SH-SY5Y (cell line): ENCODE measurements around the gene LCN15.

ENCODE experiments used
- GATA2 ChIP-seq: IDR thresholded peaks from 2 replicates; pipeline ENCODE4 v1.6.1; 2011; ENCODE audit warnings: mild to moderate bottlenecking, low read depth, low read length
- GATA3 ChIP-seq: IDR thresholded peaks from 2 replicates; pipeline ENCODE4 v1.6.1; 2011; ENCODE audit warnings: low read depth, mild to moderate bottlenecking, low read length, moderate library complexity

DNA sequence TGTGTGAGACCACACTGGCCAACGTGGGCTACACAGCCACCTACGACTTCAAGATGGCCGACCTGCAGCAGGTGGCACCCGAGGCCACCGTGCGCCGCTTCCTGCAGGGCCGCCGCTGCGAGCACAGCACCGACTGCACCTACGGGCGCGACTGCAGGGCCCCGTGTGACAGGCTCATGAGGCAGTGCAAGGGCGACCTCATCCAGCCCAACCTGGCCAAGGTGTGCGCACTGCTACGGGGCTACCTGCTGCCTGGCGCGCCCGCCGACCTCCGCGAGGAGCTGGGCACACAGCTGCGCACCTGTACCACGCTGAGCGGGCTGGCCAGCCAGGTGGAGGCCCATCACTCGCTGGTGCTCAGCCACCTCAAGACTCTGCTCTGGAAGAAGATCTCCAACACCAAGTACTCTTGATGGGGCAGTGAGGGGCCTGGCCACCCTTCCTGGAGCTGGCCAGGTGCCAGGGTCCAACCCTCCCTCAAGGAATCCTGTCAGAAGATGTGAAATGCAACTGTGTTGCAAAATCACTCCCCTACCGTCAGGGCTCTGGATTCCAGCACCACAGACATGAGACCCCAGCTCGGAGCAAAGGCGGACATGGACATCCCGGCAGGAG lies 40.8 kb downstream of the LCN15 start:
- TF ChIP-seq GATA2 (no peak), GATA3 (no peak)
